LNCAP (cell line): ENCODE results near the gene NAA15.

Source experiments
- CTCF ChIP-seq: fragments of 450-650 bp; IDR thresholded peaks from 2 replicates; pipeline ENCODE4 v1.5.1; 2017; ENCODE audit warnings: mild to moderate bottlenecking

Gene NAA15

DNA sequence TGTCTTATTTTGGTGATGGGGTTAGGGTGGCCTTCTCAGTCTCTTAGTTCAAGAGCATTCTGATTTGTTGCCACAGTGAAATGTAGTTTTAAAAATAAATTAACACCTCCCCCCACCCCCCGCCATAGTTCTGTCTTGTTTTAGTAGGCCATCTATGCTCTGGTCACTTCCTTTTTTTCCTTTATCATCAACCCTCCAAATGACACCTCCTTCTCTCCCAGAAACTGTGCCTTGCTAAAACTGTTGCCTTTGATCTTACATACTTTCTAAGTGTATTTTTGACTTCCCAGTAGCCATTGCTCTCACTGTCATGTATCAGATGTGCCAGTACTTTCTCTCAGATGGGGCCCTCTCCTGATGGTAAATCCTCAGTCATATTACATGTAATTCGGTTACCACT is 15.4 kb downstream of the NAA15 start:
- no peak for TF ChIP-seq CTCF

DNA sequence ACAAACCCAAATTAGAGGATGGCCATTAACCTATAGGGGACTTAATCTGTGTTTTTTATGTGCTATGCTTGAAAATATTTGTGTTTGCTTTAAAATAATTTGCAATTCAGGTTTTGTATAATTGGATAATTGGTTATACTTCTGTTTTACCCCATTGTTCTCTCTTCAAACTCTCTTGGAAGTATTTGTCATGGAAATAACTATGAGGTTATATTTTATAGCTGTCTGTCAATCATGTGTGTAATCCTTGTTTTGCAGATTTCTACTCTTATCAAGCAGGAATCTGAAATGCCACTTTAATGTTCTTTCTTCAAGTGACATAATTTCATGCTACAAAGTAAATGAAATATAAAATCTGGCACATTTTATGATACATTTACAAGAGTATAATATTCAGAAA is 16.3 kb downstream of the NAA15 start:
- no peak for TF ChIP-seq CTCF

DNA sequence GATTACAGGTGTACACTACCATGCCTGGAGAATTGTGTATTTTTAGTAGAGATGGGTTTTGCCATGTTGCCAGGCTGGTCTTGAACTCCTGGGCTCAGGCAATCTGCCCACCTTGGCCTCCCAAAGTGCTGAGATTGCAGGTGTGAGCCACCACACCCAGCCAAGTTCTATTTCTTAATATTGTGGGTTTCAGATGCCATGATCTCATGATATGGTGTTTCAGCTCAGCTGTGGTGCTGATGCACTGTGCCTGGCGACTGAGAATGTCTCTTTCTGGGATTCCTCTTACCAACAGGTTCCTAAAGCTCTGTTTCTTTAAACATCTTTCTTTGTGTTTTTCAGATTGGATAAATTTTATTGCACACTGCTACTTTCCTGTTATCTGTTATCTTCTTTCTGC is 18.3 kb downstream of the NAA15 start:
- TF ChIP-seq CTCF, result no peak

DNA sequence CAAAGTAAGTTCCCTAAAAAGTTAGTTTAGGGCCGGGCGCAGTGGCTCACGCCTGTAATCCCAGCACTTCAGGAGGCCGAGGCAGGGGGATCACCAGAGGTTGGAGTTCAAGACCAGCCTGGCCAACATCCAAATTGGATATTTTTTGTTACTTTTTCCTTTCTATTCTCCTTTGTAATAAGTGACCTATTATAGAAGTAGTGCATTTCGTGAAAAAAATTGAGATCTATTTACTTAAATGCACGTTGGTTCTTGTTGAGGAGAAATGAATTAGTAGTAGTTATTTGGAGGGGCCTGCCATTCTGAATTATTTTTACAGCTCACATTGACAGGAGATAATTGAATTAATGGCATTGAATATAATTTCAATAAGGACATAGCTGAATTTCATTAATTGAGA is 23.3 kb downstream of the NAA15 start:
- TF ChIP-seq CTCF, result no peak

- TF ChIP-seq CTCF, result no peak
Measured at GRCh38 chr4:139329665-139330200, 28.4 kb downstream of the NAA15 start.

DNA sequence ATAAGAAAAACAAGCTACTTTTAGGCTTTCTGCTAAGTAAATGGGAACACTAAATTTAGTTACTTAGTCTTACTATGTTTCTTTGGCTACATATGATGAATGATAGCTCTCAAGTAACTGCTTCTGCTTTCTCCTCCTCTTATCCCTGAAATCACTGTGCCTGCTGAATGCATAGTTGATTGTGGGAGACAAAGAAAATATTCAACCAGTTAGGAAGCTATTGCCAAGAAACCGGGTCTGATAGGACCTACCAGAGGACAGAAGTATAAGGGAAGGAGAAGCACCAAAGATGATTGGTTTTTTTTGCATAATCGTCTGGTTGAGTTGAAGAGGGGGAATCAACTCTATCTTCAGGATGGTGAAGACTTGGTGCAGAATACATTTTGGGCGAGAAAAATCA is 29.0 kb downstream of the NAA15 start:
- no peak for TF ChIP-seq CTCF

DNA sequence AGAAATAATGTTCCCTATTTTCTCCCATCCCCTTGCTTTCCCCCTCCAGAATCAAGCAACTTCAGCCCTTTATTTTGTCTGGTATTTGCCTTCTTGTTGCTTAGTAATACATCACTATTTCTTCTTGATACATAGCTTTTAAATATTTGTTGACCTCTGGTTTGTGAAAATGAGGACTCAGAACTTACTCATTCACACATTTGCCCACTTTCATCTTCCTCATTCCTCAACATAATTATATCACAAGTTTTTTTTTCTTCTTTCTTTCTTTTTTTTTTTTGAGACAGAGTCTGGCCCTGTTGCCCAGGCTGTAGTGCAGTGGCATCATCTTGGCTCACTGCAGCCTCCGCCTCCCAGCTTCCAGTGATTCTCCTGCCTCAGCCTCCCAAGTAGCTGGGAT is 29.9 kb downstream of the NAA15 start:
- no peak for TF ChIP-seq CTCF

DNA sequence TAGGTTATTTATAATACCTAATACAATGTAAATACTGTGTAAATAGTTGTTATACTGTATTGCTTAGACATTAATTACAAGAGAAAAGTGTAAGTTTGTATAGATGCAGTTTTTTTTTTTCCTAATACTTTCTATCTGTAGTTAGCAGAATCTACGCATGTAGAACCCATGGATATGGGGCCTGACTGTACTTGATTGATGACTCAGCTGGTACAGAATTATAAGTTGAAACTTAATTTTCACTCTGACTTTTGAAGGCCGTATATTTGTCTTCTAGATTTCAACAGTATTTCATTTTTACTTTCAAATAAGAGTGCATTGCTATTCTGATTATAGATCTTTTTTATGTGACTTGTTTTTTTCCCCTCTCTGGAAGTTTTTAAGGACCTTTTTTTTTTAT is 31.7 kb downstream of the NAA15 start:
- TF ChIP-seq CTCF, result no peak
